ENCODE data around the gene PPP1R12B.
"Not testable (repeated sequence)": the region's sequence is repeated elsewhere in the genome, so short reads cannot be mapped to it uniquely, and the experiment has no call there.

The PPP1R12B gene

DNA sequence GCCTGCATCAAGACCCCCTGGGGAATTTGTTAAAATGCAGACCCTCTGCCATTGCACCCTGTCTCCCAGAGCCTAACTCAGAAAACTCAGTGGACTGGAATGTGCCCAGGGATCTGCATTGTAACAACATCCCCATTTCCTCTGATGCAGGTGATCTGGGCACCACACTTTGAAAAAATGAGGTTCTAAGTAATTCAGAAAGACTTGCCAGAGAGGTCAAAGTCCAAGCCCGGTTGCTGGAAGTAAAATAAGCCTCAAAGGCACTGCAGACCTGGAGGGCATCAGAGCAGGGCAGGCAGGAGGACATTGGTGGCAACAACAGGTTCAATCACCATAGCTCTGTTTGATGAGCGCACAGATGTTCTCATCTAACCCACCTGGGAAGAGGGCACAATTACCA, 271.0 kb downstream of the PPP1R12B start:
- DNase-seq: no peak

DNA sequence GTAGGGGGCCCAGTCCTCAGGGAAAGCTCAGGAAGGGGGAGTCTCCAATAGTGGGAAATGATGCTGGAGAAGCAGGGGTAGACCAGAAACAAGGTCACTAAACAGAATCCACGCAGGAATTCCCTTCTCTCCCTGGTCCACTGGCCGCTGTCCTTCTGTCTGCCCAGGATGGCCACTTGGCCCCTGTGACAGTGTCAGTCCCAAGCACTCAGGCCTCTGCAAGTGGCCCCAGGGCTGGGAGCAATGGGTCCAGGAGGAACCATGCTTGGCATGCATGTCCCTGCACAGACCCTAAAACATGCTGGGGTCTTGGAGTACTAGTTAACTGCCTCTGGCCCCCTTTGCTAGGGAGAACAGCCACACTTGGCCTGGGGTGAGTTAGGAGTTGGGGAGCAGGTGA, 271.5 kb downstream of the PPP1R12B start:
- not testable (repeated sequence) for DNase-seq

DNA sequence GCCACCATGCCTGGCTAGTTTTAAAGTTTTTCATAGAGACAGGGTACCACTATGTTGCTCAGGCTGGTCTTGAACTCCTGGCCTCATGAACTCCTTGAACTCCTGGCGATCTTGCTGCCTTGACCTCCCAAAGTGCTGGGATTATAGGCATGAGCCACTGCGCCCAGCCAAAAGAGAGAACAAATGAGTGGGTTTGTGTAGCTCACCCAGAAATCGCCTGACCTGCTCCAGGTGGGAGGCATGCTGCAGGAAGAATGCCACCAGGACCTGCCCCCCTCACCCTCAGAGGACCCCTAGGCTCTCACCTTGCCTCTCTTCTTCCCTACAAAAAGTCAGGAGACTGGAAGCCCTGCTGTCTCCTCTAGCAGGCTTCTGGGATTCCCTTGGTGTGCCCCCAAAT, 272.9 kb downstream of the PPP1R12B start:
- DNase-seq: no peak

DNA sequence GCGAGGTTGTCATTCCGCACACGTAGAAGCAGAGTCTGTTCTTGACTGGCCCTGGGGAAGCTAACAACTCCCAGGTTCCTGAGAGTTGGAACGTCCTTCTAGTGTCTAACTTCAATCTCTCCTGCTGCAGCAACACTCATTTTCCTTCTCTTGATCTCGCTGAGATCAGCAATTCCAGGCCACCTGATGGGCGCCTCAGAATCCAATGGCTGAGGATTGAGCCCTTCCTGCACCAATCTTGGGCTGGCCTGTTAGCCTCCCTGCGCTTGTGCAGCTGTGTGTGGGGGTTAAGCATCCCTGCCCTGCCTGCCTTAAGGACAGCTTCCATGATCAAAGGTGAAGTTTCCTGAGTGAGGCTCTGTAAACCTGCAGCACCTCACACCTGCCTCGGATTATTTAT, 273.9 kb downstream of the PPP1R12B start:
- no peak for DNase-seq

DNA sequence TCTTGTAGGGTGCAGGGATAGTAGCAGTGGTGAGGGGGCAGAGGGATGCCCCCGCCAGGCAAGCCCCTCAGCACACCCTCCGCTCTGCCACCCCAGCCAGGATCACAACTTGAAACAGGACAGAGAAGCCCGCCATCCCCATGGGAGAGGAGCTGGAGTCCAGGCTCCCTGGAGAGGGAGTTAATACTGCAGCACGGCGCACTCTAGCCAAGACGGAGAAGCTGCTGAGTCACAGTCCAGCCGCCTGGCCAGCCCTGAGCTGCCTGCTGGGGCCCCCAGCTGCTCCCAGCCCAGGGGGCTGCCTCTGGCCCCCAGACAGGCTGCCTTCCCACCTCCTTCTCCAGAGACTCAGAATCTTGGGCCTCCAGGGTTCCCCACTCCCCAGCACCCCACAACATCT, 274.6 kb downstream of the PPP1R12B start:
- DNase-seq: no peak

DNA sequence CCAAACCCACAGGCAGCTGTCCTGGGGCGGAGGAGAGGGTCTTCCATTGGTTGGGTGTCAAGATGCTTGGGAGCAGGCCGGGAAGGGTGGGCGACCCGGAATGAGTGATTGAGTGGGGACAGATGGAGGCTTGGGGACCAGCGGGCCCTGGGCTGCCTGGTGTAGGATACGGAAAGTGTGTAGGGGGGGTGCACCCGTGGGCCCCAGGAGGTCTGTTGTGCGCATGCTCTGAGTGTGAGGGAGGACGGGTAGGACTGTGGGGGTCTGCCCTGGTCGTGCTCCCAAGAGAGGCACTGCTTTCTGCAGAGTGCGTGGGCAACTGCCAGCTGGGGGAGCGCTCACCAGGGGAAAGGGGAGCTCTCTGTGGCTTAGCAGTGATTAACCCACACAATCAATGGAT, 275.0 kb downstream of the PPP1R12B start:
- not testable (repeated sequence) for DNase-seq

DNA sequence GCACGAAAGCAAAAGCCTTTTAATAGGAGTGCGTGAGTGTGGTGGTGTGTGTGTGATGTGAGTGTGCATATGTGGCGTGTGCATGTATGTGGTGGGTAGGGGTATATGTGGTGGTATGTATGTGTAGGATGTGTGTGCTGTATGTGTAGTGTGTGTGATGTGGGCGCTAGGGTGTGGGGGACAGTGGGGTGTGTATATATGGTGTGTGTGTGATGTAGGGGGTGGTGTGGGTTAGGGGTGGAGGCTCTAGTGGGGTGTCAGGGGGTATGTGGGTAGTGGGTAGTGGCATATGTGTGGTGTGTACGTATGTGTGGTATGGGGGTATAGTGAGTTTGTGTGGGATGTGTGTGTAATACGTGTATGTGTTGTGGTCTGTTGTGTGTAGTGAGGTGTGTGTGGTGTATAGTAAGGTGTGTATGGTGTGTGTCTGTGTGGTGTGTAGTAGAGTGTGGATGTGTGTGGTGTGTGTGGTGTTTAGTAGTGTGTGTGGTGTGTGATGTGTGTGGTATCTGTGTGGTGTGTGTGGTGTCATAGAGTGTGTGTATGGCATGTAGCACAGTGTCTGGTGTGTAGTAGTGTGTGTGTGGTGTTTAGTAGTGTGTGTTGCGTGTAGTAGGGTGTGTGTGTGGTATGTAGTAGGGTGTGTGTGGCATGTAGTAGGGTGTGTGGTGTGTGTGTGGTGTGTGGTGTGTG, 275.7 kb downstream of the PPP1R12B start:
- no peak for DNase-seq

DNA sequence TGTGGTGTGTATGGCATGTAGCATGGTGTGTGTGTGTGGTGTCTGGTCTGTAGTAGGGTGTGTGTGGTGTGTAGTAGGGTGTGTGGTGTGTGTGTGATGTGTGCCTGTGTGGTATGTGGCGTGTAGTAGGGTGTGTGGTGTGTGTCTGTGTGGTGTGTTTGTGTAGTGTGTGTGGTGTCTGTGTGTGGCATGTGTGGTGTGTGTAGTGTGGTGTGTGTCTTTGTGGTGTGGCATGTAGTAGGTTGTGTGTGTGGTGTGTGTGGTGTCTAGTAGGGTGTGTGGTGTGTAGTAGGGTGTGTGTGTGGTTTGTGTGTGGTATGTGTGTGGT, 276.2 kb downstream of the PPP1R12B start:
- DNase-seq: no peak

DNA sequence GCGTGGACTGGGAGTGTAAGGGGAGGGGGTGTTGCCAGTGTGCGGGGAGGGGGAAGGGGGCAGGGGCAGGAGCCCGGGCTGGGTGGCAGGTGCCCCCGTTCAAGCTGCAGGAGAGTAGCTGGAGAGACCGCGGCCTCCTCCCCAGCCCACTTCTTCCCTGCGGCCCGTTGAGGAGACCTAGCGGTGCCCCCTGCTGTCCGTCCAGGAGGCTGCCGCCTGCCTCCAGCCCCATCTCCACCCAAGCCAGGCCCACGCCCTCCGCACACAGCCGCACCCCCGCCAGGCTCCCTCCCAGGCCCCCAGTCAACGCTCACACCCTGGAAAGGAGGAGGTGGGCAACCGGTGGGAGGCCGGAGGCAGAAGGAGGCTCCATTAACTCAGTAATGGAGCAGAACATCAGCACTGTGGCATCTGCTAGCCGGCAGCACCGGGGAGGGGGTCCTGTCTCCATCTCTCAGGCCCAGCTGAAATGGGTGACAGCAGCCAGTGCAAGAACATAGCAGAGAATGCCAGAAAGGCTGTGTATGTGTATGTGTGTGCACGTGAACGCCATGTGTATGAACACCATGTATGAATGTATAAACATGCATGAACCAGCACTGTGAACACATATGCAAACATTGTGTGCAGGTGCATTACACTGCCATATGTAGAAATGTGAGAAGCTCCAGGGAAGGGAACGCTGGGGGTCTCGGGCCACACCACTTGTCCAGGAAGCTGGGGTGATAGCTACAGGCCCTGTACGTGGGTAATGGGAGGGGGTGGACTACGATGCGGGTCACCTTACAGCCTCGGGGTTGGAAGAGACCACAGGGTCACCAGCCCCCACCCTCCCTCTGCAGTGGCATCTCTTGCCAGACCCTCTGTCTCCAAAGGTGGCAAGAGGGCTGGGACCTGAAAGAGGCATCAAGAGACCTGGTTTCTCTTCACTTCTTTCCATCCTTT, 277.2 kb downstream of the PPP1R12B start:
- DNase-seq: peak; percentile 14

DNA sequence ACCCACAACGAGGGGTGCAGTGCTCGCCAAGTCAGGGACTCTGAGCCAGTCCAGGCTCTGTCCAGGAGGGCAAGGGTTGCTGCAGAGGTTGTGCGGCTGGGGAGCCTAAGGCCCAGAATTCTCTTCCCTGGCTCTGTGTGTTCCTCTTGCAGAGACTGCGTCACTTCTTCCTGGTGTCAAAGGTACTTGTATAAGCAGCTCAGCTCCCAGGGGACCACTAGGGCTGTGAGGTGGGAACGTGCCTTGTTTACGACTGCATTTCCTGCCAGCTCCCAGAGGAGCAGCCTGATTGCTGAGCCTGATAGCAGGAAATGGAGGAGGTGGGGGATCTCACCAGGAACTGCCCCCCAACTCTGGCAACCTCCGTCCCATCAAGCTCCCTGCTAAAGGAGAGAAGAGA, 278.5 kb downstream of the PPP1R12B start:
- not testable (repeated sequence) for DNase-seq

DNA sequence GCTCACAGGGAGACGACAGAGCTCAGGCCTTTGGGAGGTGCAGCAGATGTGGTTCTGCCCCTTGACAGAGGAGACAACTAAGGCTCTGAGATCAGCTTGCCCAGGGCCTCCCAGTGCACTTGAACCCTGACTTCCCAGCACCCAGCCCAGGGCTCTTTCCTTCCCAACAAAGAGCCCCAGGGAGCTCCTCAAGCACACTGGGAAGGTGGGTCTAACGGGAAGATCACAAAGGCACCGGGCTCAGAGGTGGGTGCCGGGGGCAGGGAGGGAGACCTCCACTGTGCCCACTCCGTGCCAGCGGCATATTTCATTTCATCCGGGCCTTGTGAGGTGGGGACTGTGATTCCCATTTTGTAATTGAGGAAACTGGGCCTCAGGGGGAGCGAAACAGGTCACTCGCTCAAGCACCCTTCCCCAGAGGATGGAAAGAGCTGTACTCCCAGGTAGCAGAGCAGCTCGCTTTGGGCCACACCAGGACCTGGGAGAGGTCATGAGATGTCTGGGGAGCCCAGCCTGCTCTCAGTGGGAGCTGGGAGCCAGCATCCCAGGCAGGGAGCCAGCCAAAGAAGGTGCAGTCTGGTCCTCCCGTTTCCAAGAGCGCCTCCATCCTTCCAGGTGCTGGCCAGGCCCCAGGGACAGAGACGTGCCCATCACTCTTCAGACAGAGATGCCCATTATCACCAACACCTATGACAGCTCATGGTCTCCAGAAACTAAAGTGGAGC, 279.5 kb downstream of the PPP1R12B start:
- DNase-seq: no peak

DNA sequence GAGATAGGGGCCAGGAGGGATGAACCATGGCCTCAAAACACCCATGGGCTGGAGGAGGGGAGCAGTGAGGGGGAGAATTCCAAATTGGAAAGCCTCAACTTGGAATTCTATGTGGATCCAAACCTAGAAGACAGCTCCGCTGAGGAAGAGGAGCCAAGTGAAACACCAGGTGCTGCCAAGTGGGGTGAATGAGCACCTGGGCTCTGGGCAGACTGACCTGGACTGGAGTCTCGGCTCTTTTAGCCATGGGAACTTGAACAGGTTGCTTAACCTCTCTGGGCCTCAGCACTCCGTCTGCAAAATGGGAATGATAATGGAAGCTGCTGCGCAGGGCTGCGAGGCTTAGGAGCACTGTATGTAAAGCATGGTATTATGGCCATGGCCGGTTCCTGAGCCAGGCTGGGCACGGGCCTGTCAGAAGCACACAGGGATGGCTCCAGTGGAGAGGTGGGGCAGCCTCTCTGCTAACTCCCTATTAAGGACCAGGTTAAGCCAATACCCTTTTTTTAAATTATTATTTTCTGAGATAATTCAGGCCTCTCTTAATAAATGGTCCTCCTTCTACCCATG, 280.2 kb downstream of the PPP1R12B start:
- DNase-seq: no peak

DNA sequence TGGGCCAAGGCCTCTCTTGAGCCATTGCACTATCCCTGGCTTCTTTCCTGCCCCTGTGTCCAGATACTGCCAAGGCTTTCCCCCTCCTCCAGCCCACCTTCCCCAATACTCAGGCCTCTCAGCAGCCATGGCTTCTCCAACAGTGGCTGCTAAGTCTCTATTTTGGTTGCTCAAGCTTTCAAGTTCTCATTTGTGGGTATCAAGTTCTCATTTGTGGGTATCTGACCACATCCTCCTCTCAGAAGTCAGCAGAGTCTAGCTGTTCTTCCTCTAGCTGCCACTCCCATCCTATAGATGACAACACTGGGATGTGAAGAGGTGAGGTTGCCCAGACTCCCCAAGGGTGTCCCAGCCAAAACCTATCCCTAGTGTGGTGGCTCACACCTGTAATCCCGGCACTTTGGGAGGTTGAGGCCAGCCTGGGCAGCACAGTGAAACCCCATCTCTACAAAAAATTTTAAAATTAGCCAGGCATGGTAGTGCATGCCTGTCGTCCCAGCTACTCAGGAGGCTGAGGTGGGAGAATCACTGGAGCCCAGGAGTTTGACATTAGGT, 280.8 kb downstream of the PPP1R12B start:
- DNase-seq: peak; percentile 20

DNA sequence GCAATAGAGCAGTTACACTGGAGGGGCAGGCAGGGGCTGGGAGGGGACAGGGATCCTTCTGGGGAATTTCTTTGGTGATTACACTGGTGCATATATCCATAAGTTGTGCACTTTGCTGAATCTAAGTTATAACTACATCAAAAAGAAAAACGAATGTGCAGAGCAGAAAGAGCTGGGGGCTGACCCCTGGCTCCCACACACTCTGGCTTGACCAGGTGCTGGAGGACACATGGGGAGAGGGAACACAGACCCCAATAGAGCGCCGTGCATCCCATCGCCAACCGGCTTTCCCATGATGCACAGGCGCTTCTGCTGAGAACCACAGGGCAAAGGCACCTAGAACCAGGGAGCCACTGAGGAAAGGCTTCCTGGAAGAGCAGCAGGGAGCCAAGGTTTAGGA, 281.6 kb downstream of the PPP1R12B start:
- DNase-seq: not testable (repeated sequence)

DNA sequence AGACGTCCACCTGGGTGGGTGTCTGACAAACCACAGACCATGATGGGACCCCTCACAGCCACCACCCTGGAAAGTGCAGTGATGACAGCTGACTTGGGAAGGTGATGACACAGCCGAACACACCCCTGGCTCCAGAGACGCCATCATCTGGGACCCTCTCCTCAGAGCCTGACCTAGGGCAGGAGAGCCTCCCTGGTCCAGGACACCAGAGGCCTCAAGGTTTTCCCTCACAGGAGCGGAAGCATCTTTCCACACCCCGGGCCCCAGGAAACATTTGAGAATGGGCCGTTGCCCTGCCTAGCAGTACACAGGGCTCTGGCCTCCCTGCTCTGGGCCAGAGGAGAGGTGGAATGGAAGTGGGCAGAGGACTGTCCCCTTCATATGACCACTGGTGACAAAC, 282.0 kb downstream of the PPP1R12B start:
- DNase-seq: no peak

DNA sequence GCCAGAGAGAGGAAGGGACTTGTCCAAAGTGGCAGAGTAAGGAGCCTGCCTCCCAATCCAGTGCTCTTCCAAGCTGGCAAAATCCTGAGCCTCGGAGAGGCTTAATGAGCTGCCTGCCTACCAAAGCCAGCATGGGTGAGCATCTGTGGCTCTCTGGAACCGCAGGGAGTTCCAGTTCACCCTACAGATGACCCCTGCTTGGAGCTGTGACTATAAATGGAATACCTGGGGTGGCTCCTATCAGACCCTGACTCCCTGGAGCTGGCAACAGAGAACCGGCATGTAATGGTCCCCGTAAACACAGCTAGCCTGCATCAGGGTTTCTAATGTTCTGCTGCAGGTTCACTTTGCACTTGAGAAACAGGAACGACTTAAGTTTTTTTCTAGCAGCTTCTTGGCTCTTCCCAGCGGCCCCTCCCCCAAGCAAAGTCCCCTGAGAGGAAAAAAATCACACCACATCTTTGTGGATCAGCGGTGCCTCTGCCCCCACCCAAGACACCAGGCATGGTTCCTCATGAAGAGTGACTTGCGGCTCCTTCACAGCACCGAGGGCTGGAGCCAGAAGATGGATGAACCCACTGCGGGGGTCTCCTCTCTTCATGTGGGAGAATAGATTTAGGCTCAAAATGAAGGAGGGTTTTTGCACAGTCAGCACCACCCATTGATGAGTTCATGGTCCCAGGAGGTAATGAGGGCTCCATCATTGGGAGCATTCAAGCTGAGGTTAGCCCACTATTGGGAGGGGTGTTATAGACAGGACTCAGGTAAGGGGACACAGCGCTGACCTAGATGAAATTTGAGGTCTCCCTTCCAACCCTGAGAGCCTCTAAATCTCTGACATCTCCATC, 282.8 kb downstream of the PPP1R12B start:
- no peak for DNase-seq

DNA sequence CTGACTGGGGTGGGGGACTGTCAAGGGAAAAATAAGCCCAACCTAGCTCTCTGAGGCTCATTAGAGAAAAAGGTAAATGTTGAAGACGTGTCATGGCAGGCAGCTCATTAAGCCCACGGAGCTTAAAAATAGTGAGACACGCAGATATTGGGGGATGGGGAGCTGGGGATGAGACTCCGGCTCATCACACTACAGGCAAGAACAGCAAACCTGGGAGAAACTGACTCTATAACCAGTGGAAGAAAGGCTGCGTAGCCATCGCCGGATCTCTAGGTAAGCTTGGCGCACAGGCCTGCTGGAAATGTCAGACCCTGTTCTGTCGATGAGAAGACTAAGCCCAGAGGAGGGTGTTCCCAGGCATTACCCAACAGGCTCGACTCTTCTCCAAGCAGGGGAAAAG, 283.7 kb downstream of the PPP1R12B start:
- no peak for DNase-seq

DNA sequence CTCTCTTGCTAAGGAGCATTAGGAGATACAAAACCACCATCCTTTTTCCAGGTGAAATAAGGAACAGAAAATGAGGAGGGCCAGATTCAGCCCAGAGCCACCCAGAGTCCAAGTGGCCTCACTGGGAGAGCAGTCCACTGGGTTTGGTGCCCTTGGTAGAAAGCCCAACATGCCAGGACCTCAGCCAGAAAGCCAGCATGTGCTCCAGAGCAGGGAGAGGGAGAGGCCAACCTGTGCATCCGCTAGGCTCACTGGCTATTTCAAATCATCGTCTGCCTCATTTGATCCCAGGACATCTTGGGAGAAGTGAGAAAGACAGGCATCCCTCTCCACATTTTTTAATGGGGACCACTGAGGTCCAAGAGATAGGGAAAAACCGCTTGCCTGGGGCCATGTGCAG, 287.7 kb downstream of the PPP1R12B start:
- not testable (repeated sequence) for DNase-seq

DNA sequence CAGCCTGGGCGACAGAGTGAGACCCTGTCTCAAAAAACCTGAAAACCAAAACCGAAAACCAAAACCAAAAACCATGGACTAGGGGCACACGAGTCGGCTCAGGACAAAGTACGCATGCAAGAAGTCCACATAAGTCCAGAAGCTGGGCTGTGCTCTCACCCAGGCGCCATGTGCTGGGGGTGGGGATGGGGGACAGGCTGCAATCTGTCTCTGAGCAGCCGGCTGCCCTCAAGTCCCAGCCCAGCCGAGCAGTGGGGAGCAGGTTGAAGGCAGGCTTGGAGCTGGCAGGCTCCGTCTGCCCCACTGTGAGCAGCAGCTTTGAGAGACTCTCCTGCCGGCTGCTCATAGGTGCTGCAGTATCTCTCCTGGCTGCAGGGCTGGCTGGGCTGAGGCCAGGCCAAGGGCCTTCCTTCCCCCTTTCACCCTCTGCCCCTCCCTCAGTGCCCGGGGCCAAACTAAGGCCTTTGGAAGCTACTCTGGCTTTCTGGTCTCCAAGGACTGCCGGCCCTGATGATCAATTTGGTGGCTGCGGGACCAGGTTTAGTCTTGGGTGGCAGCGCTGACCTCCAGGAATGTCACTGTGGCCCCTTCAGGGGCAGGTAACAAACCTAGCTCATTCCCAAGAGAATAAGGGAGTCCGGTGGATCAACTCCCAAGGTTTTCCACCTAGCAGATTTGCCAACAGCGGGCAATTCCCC, 289.0 kb downstream of the PPP1R12B start:
- not testable (repeated sequence) for DNase-seq

DNA sequence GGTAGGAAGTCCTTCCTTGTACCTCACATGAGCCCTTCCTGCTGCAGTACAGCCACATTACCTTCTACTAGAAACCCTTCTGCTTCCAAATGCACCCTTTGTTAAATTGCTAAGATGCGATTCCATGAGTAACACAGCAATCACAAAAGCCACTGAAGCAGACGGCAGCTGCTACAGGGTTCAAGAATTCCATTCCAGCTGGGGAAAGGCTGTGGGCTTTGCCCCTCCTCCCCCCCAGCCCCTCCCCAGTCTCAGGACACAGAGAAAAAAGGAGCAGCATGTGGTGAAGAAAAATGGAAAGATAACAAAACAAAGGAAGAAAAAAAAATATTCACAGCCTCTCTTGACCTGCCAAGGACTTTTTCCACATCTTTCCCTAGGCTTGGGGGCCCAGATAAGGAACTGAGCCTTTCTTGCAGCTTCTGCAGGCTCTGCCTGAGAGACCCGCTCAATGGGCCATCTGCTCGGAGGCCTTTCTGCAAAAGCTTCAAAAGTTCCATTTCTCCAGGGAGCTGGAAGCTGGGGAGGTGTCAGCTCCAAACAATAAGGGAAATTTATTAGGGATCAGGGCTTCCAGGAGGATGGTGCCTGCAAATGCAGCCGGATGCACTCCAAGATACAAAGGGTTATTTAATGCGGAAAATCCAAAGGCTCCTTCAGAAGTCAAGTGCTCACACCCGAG, 289.7 kb downstream of the PPP1R12B start:
- no peak for DNase-seq
